HK-2 (cell line): Measurements from ENCODE around the gene TOP3A.

ENCODE experiments used
- DNase-seq: peaks from one replicate; pipeline ENCODE4 v3.0.0-alpha.2; 2018; ENCODE audit not compliant: unreplicated experiment

TOP3A gene

DNA sequence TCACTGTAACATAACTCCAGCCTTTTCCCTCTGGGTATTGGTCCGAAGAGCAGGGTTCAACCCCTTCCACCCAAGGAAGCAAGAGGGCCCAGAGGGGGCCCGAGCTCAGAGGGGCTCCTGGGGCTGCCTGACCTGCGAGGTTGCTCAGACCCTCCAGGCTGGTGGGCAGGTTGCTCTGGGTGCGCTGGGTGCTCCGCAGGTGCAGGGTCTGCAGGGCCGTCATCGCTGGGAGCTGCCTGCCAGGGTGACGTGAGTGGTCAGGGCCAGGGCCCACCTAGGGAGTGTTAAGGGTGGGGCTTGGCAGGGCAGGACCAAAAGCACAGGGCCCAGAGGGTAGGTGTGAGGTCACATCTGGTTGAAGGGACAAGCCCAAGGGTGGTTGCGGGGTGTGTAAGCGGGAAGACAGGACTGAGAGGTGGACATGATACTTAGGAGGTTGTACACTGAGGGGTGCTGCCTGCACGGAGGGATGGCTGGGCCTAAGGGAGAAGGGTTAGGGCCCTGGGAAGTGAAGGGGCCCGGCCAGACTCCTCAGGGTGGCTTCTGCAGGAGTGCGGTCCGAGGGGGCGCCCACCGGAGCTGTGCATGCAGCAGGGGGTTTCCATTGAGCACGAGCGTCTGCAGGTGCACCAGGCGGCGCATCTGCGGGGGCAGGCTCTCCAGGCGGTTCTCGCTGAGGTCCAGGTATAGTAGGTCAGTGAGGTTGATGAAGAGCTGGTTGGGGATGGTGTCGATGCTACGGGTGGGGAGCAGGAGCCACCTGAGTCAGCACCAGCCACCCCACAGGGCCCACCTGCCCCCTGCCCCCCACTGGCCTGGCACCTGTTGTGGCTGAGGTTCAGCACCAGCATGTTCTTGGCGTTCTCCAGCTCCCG lies 60.6 kb downstream of the TOP3A start:
- no peak for DNase-seq

DNA sequence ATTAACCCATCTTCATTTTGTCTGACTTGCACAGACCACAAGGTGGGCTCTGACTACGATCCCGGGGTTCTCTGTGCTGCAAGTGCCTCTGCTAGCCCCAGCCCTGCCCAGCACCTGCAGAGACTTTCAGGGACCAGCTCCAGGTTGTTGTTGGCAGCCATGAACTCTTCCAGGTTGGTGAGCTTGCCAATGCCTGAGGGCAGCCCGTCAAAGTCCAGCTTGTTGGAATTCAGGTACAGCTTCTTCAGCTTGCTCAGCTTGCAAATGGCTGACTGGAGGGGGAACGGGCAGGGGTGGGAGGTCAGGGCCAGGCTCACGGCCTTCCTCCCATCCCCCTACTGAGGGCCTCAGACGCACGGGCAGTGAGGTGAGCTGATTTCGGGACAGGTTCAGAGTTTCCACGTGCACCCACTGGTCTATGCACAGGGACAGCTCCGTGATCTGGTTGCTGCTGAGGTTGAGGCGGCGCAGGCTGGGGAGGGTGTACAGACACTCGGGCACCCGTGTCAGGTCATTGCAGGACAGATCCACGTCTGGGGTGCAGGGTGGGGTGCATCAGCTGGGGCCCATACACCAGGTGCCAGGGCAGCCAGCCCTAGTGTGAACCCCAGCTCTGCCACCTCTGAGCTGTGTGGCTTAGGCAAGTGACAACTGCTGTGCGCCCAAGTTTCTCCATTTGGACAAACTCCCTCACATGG lies 61.5 kb downstream of the TOP3A start:
- DNase-seq, result no peak

DNA sequence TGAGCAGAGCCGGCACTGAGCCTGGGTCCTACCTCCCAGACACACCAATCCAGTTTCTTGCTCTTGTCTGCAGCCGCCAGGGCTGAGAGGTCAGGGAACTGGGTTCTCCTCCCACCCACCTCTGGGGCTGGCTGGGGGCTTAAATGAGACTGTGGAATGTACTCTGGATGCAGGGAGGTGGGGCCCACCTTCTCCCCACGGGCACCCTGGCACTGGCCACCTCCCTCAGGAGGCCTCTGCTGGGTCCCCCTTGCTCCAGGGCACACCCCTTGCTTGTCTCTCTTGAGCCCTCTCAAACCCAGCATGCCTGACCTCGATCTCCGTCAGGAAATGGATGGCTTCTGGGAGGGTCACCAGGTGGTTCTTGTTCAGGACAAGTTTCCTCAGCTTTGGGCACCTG lies 62.6 kb downstream of the TOP3A start:
- DNase-seq, result no peak

DNA sequence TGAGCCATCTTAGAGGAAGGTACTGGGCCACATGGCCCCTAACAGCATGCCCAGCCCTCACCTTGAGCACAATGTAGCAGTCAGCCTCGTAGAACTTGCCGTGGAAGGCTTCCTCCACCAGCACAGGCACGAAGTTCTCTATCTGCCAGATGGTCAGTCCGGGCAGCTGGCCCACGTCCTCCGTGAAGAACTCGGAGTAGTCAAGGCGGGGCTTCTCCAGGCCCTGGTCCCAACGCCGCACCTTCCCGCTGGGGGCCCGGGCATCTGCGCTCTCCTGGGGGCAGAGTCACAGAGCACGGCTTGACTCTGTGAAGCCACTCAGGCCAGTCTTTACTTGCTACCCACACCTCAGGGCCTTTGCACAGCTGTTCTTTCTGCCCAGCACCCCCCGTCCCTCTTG lies 63.6 kb downstream of the TOP3A start:
- DNase-seq, result no peak

DNA sequence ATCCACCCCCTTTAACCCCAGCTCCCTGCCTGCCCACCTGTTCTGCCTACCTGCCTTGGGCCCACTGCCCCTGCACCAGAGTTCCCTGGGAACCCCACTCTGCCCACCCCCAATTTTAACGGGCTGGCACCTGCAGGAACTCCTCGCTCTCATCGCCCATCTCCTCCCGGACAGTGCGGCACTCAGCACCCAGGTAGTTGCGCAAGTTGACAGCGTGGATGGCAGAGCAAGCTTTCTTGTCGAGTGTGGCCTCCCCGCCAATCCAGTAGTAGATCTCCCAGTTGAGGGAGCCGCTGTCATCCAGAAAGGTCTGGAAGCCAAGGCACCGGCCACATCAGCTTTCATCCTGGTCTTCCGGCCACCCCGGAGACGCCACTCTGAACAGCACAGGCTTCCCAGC lies 64.1 kb downstream of the TOP3A start:
- DNase-seq, result no peak

DNA sequence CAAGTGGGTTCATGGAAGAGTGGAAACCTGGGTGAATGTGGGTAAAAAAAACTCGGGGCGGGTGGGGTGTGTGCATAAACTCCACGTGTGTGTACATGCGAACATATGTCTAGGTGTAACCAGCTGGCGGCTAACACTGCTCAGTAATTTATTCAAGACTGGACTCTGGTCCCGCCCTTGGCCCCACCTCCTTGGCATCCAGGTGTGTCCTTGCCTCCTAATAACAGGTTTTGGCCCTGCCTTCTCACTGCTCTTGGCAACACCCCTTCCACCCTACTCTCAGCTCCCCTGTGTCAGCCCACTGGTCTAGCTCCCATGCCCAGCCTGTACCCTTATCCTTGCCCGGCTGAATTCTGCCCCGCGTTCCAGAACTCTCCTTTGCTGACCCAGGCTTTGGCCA lies 64.5 kb downstream of the TOP3A start:
- DNase-seq, result no peak

DNA sequence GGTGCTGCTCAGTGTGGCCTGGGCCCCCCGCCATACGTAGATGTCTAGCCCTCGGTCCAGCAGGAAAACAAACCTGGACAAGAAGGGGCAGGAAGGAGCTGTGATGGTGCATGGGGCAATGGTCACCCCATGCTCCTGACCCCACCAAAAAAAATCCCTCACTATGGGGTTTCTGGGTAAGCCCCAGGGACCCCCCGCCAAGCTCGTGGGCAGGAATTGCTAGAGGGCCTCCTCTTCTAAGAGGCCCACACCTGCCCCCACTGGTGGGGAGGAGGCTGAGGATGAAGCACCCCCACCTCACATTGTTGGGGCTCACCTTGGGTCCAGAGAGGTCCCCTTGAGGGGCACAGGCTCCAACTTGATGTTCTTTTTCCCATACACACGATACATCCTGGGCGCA lies 66.0 kb downstream of the TOP3A start:
- DNase-seq, result no peak

DNA sequence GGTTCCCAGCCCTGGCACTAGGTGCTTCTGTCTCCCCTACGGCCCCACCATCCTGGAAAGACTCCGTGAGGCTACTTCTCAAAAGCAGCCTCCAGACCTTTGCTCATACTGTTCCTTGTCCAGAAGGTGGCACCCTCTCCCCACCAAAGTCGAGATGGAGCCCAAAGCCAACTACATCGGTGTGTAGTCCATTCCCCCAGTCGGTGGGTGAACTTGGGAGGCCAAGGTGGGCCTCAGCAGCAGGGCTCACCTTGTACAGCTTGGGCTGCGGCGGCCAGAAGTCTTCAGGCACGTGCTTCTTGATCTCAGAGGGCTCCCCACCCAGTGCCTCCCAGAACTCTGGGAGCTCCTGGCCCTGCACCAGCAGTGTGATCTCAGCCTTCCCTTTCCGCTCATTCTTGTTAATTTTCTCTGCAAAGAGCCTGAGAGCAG lies 66.5 kb downstream of the TOP3A start:
- DNase-seq, result peak; percentile 61

DNA sequence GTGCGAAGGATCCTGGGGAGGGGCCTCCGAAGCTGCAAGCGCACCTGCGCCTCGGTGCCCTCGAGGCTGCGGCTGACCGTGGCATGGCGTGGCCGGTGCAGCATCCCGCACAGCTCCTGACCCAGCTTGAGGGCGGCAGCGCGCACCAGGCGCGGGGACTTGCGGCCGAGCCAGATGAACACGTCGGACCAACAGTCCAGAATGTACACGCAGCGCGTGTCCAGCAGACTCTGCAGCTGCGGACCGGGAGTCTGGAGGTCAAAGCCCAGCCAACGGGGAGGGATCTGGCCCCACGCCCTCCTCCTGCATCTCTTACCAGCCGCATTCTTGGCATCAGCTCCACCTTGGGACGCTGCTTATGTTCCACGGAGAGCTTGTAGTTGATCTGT lies 67.2 kb downstream of the TOP3A start:
- DNase-seq, result no peak

DNA sequence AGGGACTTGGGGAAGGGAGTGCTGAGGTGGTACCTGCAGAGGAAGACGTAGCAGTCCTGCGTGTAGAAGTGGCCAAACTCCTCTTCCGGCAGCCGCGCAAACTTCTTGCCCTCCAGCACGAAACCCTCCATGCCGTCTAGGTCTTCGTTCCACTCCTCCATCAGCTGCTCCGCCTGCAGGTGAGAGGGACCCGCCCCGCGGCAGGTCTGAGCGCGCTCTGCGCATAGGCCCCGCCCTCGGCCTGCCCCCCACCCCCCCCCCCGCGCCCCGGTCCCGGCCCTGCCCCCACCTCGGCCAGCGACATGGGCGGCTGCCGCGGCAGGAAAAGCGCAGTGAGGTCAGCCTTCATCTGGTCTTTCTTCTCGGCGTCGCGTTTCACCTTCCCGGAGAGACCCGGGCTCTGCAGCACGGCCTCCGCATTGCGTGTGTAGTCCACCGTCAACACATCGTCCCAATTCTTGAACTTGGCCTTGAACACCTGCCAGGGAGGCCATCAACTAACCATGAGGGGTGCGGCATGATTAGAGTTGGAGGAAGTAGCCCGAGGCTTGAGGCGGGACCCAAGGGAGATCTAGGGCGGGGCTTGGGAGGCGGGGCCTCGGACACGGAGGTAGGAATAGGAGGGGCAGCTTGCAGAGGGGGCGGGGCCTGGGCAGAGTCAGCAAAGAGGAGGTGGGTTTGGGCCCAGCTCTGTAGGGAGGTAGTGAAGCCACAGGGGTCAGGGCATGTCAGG lies 67.7 kb downstream of the TOP3A start:
- no peak for DNase-seq

DNA sequence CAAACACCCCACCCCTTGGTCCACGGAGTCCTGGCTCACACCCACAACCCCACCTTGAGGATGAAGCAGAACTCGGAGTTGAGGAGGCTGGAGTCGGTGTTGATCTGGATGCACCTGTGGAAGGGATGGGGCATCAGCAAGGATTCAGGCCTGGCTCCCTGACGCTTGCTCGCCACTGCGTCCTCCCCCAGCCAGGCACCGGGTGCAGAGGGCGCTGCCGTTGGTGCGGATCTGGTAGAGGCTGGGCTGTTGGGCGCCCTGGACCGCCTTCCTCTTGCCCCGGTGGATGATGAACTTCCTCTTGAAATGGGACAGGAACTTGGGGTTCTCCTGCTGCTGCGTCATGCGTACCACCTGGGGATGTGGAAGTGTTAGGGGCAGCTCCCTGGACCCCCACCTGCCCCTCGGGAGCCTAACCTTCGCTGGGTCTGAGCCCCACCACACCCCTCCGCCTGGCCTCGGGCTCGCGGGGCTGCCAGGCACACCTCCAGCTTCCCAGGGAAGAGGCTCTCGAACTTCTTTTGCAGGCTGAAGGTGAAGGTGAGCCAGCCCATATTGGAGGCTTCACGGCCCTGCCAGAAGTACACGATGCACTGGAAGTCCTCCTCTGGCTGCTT lies 68.6 kb downstream of the TOP3A start:
- no peak for DNase-seq

DNA sequence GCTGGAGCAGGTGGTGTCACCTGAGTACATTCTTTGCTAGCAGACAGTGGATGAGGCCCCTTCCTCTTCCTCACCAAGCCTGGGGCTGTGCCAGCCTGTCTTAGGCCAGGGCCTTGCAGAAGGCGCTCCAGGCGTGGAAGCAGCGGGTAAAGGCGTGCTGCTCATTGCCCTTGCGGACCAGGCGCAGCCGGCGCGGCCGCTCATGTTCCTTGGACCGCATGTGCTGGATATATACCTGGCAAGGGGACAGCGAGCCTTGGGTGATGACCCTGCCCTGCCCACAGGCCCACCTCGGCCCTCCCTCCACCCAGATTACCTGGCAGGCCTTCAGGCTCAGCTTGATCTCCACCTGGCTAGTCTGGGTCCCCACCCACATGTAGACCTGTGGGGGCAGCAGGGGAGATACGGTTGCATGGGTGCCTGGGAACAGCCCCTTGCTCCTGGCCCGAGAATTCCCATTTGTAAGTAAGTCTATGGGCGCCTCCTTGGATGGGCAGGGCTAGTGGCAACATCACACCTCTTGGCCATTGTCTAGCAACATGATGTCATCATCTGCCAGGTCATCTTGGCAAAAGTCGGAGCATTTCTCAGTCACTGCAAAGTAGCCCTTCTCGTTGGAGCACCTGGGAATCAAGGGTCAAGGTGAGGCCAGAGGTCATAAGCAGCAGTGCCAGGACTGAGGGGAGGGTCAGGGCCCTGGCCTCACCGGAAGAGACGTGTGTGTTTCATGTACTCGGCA lies 69.6 kb downstream of the TOP3A start:
- DNase-seq, result no peak

DNA sequence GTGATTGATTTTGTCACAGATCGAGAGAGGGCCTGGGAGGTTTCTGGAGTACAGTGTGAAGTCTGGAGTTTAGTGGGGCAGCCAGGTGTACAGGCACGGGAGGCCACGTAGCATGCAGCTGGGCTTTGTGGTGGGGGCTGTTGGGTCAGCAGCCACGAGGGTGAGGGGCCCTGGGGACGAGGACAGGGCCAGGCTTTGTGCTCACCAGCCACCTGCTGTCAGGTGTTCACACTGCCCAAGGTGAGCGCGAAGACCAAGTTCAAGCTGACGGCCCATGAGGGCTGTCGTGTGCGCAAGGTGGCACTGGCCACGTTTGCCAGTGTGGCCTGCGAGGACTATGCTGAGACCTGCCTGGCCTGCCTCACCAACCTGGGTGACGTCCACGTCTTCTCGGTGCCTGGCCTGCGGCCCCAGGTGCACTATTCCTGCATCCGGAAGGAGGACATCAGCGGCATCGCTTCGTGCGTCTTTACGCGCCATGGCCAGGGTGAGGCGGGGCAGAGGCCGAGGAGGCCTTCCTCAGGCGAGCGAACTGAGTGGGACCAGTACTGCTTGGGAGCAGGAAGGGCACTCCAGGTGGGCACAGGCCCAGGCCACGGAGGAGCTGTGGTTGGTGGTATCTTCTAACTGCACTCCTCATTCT lies 73.4 kb downstream of the TOP3A start:
- no peak for DNase-seq

DNA sequence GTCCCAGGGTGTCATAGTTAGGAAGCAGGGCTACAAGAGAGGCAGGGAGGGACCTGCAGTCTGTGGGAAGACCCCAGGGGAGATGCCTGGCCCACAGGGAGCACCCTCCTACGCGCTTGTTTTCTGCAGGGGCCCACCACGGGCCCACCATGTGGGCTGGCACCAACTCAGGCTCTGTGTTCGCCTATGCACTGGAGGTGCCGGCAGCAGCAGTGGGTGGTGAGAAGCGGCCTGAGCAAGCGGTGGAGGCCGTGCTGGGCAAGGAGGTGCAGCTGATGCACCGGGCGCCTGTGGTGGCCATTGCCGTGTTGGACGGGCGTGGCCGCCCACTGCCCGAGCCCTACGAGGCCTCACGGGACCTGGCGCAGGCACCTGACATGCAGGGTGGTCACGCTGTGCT lies 74.3 kb downstream of the TOP3A start:
- DNase-seq, result no peak

DNA sequence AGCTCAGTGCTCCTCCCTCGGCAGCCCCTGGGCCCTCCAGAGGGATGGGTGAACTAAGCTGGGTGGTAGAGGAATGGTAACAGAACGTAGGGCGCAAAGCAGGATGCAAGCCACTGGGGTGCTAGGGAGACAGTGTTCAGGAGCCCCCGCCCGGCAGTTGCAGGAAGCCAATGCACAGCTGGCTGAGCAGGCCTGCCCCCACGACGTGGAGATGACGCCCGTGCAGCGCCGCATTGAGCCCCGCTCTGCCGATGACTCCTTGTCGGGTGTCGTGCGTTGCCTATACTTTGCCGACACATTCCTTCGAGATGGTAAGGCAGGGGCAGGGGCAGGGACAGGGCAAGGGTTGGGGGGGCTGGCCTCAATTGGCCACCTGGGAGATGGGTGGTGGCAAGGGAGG lies 76.5 kb downstream of the TOP3A start:
- DNase-seq, result no peak

DNA sequence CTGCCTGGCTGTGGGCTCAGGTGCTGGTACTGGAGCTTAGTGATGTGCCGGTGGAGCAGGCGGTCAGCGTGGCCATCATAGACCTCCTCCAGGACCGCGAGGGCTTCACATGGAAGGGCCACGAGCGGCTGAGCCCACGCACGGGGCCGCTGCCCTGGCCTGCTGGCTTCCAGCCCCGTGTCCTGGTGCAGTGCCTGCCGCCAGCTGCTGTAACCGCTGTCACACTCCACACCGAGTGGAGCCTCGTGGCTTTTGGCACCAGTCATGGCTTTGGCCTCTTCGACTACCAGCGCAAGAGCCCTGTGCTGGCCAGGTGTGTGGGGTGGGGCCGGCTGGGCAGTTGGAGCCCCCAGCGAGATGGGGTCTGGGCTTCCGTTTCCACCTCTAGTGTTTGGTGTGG lies 77.3 kb downstream of the TOP3A start:
- DNase-seq, result no peak

DNA sequence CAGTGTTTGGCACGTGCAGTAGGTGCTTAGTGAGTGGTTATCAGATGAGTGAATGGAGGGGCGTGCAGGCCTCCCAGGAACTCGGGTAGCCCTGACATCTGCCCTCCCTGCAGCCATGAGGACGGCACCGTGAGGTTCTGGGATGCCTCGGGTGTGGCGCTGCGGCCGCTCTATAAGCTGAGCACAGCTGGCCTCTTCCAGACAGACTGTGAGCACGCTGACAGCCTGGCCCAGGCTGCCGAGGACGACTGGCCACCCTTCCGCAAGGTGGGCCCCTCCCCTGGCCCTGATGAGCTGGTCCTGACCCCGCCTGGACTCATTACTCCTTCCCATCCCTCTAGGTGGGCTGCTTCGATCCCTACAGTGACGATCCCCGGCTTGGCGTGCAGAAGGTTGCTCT lies 78.3 kb downstream of the TOP3A start:
- DNase-seq, result no peak

DNA sequence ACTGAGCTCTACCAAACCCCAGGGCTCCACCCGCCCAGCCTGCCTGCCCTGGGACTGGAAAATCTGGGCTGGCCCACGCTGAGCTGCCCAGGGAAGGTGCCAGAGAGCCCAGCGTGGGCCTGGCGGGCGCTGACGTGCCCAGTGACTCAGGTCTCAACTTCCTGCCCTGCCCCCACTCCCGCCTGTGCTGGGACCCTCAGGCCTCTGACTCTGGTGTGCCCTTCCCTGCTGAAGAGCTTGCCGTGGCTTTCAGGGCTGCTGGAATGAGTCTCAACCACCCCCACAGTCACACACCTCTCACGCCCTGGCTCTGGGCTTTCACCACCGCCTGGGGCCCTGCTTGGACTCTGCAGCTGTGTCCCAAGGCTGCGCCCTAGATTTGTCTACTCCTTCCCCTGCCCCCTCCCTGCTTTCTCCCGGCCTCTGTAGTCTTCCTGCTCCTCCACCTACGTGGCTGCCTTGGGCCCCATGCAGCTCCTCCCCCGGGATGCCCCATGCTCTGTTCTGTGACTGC lies 79.0 kb downstream of the TOP3A start:
- peak; percentile 94 for DNase-seq

DNA sequence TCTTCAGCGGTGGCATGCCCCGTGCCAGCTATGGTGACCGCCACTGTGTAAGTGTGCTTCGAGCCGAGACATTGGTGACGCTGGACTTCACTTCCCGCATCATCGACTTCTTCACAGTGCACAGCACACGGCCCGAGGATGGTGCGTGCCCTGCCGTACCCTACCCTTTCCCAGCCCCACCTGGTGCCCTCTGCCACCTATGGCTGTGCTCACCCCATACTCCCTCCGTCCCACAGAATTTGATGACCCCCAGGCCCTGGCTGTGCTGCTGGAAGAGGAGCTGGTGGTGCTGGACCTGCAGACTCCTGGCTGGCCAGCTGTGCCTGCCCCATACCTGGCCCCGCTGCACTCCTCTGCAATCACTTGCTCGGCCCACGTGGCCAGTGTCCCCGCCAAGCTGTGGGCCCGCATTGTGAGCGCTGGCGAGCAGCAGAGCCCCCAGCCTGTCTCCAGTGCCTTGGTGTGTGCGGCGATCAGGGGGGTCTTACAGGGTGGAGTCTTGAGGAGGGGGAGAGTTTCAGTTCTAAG lies 79.9 kb downstream of the TOP3A start:
- no peak for DNase-seq

DNA sequence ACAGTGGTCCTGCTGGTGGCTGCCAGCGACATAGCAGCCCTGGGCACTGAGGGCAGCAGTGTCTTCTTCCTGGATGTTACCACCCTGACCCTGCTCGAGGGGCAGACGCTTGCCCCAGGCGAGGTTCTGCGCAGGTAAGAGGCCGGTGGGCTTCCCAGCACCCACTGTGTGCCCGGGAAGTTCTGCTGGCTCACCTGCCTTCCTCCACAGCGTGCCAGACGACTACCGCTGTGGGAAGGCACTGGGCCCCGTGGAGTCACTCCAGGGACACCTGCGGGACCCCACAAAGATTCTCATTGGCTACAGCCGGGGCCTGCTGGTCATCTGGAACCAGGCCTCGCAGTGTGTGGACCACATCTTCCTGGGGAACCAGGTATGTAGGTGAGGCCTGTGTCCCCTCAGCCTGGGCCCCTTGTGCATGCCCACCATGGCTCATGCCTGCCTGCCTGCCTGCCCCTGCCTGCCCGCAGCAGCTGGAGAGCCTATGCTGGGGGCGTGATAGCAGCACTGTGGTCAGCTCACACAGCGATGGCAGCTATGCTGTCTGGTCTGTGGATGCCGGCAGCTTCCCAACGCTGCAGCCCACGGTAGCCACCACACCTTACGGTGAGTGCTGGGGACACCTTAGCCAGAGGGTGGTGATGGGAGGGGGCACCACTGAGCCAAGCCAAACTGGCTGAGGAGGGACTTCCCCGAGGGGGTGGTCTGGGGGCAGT lies 80.8 kb downstream of the TOP3A start:
- DNase-seq, result no peak
